ENCODE data around the gene HIP1R.

GRCh38 chr12:122875590-122876220 is 40.4 kb downstream of the HIP1R start:
- no peak for TF ChIP-seq CTCF (IDR thresholded peaks at IDR 0.05)
- TF ChIP-seq POLR2A (IDR thresholded peaks at IDR 0.05), result no peak

All from Peyer's patch (tissue), 4 donors.